HCT116 (cell line): ENCODE measurements around the gene DDOST.

Experiments
- CEBPB ChIP-seq: IDR thresholded peaks from 2 replicates; pipeline ENCODE4 v1.6.1; 2012; ENCODE audit warnings: low read depth
- TF ChIP-seq, protein P1 (sequence below), 3 experiments: fragments of 200-600 bp in 1 of 3; sonication (generic) in 1 of 3; IDR thresholded peaks in 2 of 3; conservative IDR thresholded peaks in 1 of 3; 2 replicates each; pipeline ENCODE4 v1.5.1; 2012 to 2017; ENCODE audit warnings: low read depth in 2 of 3, low read length in 2 of 3, antibody characterized with exemption in 1 of 3, borderline replicate concordance in 1 of 3, control low read depth in 1 of 3, mild to moderate bottlenecking in 1 of 3, mixed read lengths in 1 of 3, mixed run types in 1 of 3, moderate library complexity in 1 of 3; ENCODE audit not compliant: insufficient read depth in 1 of 3

- TF ChIP-seq, protein P1, sequence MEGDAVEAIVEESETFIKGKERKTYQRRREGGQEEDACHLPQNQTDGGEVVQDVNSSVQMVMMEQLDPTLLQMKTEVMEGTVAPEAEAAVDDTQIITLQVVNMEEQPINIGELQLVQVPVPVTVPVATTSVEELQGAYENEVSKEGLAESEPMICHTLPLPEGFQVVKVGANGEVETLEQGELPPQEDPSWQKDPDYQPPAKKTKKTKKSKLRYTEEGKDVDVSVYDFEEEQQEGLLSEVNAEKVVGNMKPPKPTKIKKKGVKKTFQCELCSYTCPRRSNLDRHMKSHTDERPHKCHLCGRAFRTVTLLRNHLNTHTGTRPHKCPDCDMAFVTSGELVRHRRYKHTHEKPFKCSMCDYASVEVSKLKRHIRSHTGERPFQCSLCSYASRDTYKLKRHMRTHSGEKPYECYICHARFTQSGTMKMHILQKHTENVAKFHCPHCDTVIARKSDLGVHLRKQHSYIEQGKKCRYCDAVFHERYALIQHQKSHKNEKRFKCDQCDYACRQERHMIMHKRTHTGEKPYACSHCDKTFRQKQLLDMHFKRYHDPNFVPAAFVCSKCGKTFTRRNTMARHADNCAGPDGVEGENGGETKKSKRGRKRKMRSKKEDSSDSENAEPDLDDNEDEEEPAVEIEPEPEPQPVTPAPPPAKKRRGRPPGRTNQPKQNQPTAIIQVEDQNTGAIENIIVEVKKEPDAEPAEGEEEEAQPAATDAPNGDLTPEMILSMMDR (IDR thresholded peaks at IDR 0.05 in 2 of 3, conservative IDR thresholded peaks at IDR 0.05 in 1 of 3; ENCODE audit: borderline replicate concordance in 1 of 3, insufficient read depth in 1 of 3, low read depth in 2 of 3, low read length in 2 of 3) = no peak
- no peak for TF ChIP-seq CEBPB
These were observed 58.2 kb downstream of the DDOST start for GRCh38 chr1:20602851-20603450.
